AG04449 (cell line): ENCODE results near the gene CLOCK.

Experiments used
- CTCF ChIA-PET: fragments of 350-600 bp; formaldehyde crosslinking; extraction: SDS; loops from one replicate; lab custom pipeline; 2021; ENCODE audit warnings: antibody characterized with exemption; lab: Yijun Ruan, JAX
- POLR2A ChIA-PET: fragments of 400-600, 350-600 bp; formaldehyde crosslinking; extraction: SDS; loops from one replicate; lab custom pipeline; 2020; ENCODE audit warnings: antibody characterized with exemption, inconsistent platforms; lab: Yijun Ruan, JAX
- DNase-seq: peaks from one replicate; pipeline ENCODE4 v3.0.0-alpha.2; 2010; ENCODE audit warnings: low read depth, low spot score
- H3K4me3 ChIP-seq: 2 replicates; pipeline ENCODE4 v1.5.1; 2011; ENCODE audit warnings: low read depth, mild to moderate bottlenecking, control low read depth, low read length
- TF ChIP-seq, protein P1 (sequence below): IDR thresholded peaks from one replicate; pipeline ENCODE4 v1.5.1; 2011; ENCODE audit warnings: mild to moderate bottlenecking, moderate library complexity, low read length, control low read depth, inconsistent platforms; ENCODE audit not compliant: insufficient read depth; ENCODE audit errors: missing control alignments

Gene CLOCK

DNA sequence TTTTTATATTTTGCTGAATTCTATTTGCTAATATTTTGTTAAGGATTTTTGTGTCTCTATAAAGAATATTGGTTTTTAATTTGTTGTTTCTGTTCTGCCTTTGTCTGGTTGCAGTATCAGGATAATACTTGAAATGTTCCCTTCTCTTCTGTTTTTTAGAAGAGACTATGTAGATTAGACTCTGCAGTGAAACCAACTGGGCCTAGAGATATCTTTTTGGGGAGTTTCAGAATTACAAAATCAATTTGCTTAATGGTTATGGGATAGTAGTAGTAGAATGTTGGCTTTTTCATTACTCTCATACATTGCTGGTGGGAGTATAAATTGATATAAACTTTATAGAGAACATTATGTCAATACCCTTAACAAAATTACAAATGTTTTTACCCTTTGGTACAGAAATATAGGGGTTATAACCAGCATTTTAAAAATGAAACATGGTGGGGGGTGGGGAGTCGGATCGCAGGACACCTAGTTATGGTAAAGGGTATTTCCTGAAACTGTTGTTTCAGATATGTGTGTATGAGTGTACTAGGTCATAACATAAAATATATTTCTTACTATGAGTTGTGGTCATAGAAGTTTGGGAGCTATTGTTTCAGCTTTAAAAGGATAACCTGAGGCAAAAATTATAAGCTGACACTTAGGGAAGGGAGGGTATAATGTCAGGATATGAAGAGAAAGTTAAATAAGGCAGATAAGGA, 29.0 kb downstream of the CLOCK start:
- POLR2A ChIA-PET: no interaction called here
- DNase-seq: no peak
- no peak overlapping the region for H3K4me3 ChIP-seq
- TF ChIP-seq, protein P1, sequence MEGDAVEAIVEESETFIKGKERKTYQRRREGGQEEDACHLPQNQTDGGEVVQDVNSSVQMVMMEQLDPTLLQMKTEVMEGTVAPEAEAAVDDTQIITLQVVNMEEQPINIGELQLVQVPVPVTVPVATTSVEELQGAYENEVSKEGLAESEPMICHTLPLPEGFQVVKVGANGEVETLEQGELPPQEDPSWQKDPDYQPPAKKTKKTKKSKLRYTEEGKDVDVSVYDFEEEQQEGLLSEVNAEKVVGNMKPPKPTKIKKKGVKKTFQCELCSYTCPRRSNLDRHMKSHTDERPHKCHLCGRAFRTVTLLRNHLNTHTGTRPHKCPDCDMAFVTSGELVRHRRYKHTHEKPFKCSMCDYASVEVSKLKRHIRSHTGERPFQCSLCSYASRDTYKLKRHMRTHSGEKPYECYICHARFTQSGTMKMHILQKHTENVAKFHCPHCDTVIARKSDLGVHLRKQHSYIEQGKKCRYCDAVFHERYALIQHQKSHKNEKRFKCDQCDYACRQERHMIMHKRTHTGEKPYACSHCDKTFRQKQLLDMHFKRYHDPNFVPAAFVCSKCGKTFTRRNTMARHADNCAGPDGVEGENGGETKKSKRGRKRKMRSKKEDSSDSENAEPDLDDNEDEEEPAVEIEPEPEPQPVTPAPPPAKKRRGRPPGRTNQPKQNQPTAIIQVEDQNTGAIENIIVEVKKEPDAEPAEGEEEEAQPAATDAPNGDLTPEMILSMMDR: no peak
- CTCF ChIA-PET: interaction anchor here (1.1 kb wide), 1 partner anchor 28 kb away, joined by 3 read pairs; no protein-coding TSS in a partner anchor

DNA sequence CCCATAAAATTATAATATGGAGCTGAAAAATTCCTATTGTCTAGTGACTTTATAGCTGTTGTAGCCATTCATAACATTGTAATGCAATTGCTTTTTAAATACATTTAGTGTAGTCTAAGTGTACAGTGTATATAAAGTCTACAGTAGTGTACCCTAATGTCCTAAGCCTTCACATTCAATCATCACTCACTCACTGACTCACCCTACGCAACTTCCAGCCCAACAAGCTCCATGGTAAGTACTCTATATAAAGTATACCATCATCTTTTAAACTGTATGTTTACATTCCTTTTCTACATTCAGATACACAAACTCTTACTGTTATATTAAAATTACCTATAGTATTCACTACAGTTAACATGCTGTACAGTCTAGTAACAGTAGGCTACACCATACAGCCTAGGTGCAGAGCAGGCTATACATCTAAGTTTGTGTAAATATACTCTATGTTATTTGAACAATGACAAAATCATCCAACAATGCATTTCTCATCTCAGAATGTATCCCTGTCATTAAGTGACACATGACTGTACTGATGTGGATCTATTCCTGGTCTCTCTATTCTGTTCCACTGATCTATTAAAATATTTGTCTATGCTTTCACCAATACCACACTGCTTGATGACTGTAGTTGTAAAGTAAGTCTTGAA, 33.7 kb downstream of the CLOCK start:
- no peak overlapping the region for H3K4me3 ChIP-seq
- TF ChIP-seq, protein P1: no peak
- DNase-seq: no peak
- ChIA-PET POLR2A (interaction anchor here (0.6 to 1.0 kb wide), 2 partner anchors 17 to 67 kb away, joined by 3 to 4 read pairs; no protein-coding TSS in a partner anchor), CTCF (no interaction called here)

DNA sequence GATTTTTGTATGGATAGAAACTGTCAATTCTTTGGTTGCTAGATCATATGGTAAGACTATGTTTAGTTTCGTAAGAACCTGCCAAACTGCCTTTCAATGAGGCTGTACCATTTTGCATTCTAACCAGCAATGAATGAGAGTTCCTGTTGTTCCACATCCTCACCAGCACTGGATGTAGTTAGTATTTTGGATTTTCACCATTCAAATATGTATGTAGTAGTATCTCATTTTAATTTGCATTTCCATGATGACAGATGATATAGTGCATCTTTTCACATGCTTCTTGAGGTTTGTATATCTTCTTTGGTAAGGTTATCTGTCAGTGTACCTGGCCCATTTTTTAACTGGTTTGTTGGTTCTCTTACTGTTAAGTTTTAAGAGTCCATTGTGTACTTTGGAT, 34.6 kb downstream of the CLOCK start:
- TF ChIP-seq, protein P1: no peak
- ChIA-PET CTCF (no interaction called here), POLR2A (interaction anchor here (1.0 kb wide), 1 partner anchor 18 kb away, joined by 4 read pairs; no protein-coding TSS in a partner anchor)
- DNase-seq: no peak
- H3K4me3 ChIP-seq: no peak overlapping the region

DNA sequence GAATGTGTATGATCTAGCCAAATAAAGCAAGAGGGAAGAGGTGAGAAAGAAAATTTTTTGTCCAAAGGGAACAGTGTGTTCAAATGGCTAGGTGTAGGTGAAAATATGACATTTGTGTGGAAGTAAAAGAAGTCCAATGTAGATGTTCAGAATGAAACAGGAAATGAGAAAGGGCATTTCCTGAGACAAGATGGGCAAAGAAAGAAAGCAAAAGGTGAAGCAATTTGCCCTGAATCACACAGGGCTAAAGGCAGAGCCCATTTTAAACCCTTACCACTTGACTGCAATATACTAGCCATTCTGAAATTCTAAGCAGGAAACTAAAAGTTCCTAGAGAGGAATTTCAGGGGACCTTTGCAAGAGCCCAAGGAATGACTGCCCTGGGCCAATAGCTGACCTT, 36.0 kb downstream of the CLOCK start:
- TF ChIP-seq, protein P1: no peak
- POLR2A ChIA-PET: no interaction called here
- no peak for DNase-seq
- CTCF ChIA-PET: no interaction called here
- H3K4me3 ChIP-seq: no peak overlapping the region

DNA sequence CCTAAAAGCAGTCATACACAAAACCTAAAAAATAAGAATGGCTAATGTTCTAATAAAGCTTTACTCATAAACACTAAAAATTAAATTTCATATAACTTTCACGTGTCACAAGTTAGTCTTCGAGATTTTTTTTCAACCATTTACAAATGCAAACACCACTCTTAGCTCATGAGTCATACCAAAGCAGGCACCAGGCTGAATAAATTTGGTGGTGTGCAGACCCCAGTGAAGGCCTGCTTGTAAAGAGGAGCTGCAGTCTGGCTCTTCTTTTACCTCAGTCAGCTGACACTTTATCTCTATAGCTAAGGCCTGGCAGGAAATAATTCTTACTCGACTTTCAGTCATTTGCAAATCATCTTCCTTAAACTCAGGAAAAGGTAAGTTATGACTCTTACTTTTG, 37.4 kb downstream of the CLOCK start:
- TF ChIP-seq, protein P1: no peak
- H3K4me3 ChIP-seq: no peak overlapping the region
- POLR2A ChIA-PET: no interaction called here
- CTCF ChIA-PET: no interaction called here
- no peak for DNase-seq

DNA sequence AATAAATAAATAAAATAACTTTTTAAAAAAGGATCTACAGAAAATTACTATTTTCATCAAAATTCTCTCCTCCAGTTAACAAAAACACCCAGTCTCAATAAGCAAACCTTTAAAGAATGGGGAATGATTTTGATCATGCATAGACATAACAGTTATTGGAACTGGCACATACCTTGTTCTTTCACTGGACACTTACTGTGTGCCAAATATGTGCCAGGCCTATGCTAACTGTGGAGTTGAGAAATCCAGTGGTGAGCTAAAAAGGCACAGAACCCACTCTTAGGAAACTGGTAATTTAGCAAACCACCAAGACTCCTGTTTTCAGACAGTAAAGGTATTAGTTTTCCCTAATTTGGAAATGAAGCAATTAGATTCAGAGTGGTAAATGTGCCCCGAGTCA, 39.1 kb downstream of the CLOCK start:
- DNase-seq: no peak
- ChIA-PET POLR2A (no interaction called here), CTCF (no interaction called here)
- H3K4me3 ChIP-seq: no peak overlapping the region
- TF ChIP-seq, protein P1: no peak
